Ramos (cell line): Measurements from ENCODE around the gene PCDHAC1.

Experiments used
- in situ Hi-C: fragments of 300-500 bp; cut with MboI; formaldehyde crosslinking; loops from one replicate; pipeline ENCODE4 v1.14.3; 2022; ENCODE audit warnings: low sequenced_read_pairs; ENCODE audit not compliant: unreplicated experiment

Gene PCDHAC1

DNA sequence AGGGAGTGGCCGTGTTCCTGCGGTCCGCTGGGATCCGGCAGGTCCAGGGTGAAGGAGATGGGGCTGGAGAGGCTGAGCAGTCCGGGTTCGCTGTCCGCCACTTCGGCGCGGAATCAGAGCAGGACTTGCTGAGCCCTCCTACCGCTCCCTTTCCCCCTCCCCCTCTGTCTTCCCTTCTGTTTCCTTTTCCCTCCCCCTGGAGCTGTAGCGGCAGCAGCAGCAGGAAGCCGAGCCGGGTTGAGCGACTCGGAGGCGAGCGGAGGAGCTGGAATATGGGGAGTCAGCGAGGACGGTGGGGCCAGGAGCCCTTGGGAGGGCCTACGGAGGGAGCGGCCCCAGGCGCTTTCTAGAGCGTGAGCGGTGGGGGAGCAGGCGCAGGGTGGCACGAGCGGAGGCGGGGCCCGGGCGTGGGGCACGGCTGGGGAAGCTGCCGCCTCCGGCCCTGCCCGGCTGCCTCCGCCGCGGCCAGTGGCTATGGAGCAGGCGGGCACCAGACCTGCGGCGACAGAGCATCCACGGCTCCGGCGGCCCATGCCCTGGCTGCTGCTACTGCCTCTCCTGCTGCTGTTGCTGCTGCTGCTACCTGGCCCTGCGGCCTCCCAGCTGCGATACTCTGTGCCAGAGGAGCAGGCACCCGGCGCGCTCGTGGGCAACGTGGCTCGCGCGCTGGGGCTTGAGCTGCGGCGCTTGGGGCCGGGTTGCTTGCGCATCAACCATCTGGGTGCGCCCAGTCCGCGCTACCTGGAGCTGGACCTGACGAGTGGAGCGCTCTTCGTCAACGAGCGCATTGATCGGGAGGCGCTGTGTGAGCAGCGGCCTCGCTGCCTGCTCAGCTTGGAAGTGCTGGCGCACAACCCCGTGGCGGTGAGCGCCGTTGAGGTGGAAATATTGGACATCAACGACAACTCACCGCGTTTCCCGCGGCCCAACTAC is 40.5 kb downstream of the PCDHAC1 start, which contains the start of gene PCDHAC2:
TSS of gene PCDHAC2 (plus strand) at position 184 of the 933 bp plus-strand sequence. CDS start at position 475, 291 bp downstream.
- in situ Hi-C loops, result no loop called here

DNA sequence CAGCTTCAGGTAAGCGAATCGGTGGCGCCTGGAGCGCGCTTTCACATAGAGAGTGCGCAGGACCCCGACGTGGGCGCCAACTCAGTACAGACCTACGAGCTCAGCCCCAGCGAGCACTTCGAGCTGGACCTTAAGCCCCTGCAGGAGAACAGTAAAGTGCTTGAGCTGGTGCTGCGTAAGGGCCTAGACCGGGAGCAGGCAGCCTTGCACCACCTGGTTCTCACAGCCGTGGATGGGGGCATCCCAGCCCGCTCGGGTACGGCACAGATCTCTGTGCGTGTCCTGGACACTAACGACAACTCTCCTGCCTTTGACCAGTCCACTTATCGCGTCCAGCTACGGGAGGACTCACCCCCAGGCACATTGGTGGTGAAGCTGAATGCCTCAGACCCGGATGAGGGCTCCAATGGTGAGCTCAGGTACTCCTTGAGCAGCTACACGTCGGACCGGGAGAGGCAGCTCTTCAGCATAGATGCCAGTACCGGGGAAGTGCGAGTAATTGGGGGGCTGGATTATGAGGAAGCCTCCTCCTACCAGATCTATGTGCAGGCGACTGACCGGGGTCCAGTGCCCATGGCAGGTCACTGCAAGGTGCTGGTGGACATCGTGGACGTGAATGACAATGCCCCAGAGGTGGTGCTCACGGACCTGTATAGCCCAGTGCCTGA is 41.3 kb downstream of the PCDHAC1 start:
- in situ Hi-C loops, result no loop called here

DNA sequence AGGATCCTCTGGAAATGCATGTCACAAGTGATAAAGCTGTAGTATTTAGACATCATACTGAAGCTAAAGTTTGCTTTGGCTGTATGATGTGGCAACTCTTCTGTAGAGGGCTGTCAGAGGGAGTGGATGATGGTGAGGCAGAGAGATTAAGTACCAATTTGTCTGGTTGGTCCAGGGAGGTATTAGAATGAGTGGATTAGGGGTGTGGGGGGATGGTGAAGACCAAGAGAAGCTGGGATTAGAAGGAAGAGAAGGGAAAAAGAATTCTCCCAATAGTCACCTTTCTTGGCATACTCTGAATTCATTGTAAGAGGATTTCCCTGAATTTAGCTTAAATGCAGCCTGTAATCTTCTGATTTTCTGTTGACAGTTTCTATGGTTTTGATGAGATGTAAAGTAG is 43.8 kb downstream of the PCDHAC1 start:
- in situ Hi-C loops, result no loop called here

DNA sequence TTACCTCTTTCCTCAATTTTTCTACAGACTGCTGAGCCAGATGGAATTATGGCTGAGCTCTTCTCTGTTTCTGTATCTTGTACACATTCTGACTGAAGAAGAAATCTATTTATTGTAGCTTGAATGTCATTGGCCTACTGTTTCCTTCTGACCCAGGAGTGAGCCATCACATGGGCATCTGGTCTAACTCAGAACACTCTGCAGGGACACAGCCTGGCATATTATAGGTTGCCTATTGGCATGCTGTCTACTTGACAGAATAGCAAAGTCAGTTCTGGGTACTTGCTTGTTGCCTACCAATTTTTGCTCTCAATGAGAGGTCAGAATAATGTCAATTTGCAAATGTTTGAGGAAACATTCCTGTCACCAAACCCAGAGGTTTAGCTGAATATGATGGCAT is 47.5 kb downstream of the PCDHAC1 start:
- in situ Hi-C loops, result no loop called here

DNA sequence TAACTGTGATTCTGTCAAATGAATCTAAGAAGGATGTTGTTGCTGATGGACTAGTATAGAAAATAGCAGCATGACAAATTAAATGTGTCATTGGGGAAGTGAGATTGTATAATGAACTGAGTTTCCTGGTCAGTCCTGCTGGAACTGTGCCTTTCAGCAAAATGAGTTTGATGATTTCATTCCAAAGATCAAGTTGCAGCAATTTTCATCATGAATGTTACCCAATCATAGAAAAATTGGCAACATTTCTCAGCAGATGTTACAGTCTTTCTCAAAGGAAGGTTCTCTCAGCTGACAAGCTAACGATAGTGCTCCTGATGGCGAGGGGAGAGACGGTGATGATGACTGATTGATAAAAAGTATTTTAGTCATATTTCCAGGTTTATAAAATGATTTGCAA is 50.9 kb downstream of the PCDHAC1 start:
- in situ Hi-C loops, result no loop called here

DNA sequence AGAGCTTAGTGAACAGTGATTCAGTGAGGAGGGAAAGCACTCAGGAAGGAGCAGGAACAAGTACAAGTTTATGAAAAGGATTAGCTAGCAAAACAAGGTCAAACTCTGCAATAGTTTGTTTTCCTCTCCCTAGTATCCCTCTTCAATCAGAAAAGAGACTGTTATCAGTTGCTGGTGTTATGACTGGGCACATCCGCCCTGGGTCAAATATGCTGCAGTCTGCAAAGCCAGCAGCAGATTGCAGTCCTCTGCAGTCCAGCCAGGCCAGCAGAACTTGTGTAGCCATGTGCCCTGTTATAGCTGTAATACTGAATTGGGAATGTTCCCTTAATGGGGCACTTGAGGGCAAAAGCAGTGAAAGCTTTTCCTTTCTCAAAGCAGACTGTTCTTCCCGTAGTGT is 52.2 kb downstream of the PCDHAC1 start:
- in situ Hi-C loops, result no loop called here

DNA sequence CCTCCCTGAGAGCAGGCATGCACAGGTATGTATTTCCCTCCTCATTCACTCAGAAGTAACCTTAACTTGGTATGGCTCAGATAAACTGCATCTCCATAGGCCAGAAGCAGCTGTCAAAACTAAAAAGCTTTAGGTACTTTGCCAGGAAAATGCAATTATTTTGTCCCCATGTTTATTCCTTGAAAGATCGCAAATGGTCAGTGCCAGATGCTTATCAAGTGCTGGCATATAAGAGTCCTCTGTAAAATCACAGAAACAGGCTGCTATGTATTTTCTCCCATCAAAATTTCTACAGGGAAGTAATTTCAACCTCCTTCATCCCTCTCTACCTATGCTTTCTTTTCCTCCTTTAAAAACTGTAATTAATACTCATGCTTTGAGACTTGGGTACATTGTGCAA is 52.9 kb downstream of the PCDHAC1 start:
- in situ Hi-C loops, result no loop called here
